HEK293T (cell line): ENCODE measurements around the gene WHAMM.

ENCODE experiments used
- BHLHE40 ChIP-seq: fragments of 450-650 bp; IDR thresholded peaks from 2 replicates; pipeline ENCODE4 v1.6.1; 2016; ENCODE audit warnings: mild to moderate bottlenecking, moderate library complexity, borderline replicate concordance
- FOXK2 ChIP-seq: fragments of 450-650 bp; IDR thresholded peaks from 2 replicates; pipeline ENCODE4 v1.6.1; 2016; ENCODE audit warnings: mild to moderate bottlenecking

DNA sequence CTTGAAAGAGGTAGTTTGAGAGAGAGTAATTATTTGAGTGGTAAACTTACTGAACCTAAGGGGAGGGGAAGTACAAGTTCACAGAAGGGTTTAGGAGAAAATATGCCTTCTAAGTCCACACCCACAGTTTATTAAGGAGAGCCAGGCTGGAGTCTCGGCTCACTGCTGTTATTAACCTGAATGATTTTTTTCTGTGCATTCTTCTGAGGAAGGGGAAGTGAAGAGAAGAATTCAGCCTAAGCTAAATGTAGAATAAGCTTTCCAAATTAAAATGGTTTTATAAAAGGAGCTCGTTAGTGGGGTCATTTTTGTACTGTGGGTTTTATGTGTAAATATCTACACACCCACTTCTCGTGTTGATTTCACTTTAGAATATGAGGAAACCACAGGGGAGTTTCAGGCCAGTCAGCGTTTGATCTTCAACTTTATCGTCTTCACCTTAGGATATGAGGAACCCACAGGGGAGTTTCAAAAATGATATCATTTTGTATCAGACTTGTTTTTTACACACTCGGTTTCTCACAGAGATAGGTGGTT lies 1.5 kb downstream of the WHAMM start:
- TF ChIP-seq FOXK2 (no peak), BHLHE40 (no peak)
